GM12801 (cell line): Measurements from ENCODE around the gene EHD1.

ENCODE experiments used
- TF ChIP-seq, protein P1 (sequence below): IDR thresholded peaks from one replicate; pipeline ENCODE4 v1.5.1; 2011; ENCODE audit warnings: control low read depth; ENCODE audit not compliant: insufficient read length; ENCODE audit errors: extremely low read depth

The EHD1 gene

DNA sequence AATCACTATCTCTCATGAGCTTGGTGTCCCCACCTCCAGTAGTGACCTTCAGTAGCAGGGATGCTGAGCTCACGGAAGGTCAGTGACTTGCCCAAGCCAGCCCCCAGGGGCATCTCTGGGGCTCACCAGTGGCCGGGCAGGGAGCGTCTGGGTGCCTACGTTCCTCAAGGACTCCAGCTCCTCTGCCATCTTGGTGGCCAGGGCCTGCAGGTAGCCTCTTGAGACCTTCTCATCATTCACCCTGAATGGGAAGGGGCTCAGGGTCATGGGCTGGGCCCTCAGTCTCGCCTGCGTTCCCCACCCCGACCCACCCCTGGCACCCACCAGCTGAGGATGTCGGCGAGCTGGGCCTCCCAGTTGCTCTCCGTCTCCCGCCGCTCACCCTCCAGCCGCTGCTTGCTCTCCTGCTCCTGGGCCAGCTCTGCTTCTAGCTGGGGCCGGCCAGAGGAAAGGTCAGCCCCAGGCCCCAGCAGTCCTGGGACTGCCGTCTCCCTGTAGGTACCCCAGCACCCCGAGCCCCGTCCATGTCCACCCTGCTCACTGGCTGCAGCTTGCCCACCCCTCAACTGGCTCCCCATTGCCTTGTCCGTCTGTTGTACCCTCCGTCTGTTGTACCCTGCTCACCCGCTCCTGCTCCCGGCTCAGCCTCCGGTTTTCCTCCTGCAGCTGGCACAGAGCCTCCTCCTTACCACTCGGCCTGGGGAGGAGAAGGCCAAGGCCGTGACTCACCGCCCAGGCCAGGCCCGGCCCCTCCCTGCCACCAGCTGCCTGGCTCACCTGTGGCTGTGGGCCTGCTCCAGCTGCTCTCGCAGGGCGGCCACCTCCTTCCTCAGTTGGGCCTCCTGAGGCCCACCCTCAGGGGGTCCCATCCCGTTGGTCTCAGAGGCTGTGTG, 43.5 kb downstream of the EHD1 start:
- TF ChIP-seq, protein P1, sequence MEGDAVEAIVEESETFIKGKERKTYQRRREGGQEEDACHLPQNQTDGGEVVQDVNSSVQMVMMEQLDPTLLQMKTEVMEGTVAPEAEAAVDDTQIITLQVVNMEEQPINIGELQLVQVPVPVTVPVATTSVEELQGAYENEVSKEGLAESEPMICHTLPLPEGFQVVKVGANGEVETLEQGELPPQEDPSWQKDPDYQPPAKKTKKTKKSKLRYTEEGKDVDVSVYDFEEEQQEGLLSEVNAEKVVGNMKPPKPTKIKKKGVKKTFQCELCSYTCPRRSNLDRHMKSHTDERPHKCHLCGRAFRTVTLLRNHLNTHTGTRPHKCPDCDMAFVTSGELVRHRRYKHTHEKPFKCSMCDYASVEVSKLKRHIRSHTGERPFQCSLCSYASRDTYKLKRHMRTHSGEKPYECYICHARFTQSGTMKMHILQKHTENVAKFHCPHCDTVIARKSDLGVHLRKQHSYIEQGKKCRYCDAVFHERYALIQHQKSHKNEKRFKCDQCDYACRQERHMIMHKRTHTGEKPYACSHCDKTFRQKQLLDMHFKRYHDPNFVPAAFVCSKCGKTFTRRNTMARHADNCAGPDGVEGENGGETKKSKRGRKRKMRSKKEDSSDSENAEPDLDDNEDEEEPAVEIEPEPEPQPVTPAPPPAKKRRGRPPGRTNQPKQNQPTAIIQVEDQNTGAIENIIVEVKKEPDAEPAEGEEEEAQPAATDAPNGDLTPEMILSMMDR, result no peak

DNA sequence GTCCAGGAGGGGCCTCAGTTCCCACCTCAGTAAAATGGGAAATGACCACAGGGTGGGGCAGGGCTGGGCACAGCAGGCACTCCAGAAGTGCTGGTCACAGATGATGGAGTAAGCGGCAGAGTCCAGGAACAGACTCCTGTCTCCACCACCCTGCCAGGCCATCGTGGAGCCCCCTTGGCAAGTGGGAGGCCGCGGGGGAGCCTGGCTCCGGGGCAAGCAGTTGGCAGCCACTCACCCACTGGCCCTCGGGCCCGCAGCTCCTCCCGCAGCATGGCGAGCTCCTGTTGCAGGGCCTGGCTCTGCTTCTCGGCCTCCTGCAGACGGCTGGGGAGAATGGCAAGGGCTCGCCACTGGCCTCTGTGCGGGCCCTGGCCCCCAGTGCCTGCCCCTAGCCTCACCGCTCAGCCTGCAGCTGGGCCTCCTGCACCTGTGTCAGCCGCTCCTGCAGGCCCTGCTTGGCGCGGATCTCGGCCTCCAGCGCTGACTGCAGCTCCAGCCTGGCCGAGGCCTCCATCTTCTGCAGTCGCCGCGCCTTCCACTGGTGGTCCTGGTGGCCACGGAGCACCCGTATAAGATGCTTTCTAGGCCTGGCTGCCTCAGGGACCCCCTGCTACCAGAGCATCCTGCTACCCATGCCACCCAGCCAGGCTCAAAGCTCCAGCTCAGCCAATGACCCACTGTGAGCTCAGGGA, 44.2 kb downstream of the EHD1 start:
- TF ChIP-seq, protein P1, result no peak

GRCh38 chr11:64833509-64833908, 44.9 kb downstream of the EHD1 start:
- TF ChIP-seq, protein P1, result no peak

- TF ChIP-seq, protein P1, result no peak
Measured at GRCh38 chr11:64833198-64833502, 45.3 kb downstream of the EHD1 start.

DNA sequence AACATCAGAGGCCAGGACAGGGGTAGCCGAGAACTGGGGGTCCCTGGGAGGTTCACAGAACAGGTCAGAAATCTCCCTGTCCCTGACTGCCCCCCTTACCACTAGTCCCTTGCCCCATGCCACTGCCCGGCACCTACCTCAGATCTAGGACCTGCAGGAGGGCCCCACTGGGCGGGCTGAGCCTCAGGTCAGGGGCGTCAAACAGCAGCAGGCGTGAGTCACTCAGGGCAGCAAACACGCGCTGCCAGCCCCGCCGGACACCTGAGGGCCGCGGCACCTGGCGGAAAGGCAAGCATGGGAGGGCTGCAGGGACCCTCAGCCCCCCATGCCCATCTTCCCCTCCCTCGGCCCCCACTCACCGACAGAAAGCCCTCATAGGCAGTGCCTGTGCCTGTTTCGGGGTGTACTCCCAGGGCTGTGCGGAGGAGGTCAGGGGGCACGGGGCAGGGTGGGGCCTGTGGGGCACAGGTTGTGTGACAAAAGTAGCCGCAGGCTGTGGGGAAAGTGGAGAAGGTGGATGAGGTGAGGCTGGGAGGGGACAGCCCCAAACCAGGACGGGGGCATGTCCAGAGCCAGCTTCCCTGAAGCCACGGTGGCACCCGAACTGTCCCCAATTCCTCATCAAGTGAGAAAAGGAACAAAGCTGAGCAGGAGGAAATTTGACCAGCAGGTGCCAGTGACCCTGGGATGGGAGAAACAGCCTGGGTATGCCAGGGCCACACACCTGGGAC, 45.8 kb downstream of the EHD1 start:
- TF ChIP-seq, protein P1, result no peak

DNA sequence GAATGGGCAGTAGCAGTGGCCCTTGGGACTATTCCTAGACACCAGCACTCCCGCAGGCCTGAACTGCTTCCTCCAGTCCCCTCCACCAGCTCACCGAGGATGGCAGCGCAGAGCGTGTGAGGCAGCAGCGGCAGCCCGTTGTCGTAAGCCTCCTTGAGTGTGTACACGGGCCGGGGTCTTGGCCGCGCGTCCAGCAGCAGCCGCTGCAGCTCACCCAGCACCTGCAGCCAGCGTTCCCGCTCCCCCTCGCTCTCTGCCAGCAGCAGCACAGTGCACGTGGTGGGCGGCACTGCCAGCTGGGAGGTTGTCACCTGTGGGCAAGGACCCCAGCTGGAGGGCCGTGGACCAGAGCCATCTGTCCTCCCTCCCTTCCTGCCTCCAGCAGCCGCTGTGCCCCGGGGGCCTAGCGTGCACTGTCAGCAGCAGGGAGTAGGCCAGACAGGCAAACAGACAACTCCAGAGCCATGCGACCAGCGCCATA, 47.0 kb downstream of the EHD1 start:
- TF ChIP-seq, protein P1, result no peak
